IPS-18c (cell line): ENCODE data around the gene RIMS3.

Experiments used
- H3K4me3 ChIP-seq: 2 replicates; pipeline ENCODE4 v1.7.0; 2013; ENCODE audit warnings: low read depth, mild to moderate bottlenecking, low read length, moderate library complexity; ENCODE audit not compliant: insufficient read depth
- H3K9me3 ChIP-seq: one replicate; pipeline ENCODE4 v1.6.1; 2013; ENCODE audit warnings: mild to moderate bottlenecking, low read length, moderate library complexity; ENCODE audit not compliant: control insufficient read depth, insufficient read depth

Gene RIMS3

DNA sequence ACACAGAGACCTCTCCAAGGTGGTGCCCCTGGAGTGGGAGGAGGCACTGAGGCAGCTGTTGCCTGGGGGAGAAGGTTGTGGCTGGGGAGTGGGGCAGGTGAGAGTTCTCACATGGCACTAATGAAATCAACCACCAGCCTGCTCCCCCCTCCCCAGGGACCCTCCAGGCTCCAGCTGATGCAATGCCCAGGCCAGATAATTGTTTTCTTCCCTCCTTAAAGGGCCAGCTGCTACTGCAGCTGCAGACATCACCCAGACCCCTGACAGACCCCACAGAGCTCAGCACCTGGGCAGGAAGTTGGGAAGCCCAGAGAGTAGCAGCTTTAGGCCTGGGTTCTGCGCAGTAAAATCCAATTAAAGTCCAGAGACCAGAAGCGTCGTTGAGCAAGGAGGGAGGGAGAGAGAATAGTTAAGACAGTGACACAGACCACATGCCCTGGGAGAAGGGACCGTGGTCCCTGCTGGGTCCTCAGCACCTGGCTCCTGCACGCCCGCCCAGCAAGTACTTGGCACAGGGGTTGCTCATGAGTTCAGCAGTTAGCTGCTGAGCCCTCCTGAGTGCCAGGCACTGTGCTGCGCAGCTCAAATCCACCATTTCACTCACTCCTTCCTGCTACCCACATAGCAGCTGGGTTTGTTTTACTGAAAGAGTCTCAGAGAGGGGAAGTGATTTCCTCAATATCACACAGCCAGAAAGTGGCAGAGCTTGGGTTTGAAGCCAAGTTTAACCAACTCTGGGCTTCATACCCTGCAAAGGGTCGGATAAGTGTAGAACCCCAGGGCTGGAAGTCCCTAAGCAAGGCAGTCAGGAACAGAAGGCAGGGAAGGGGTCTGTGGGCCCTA, 1.9 kb downstream of the RIMS3 start:
- Histone ChIP-seq H3K9me3 (no peaks in the 10 kb centered on the region), H3K4me3 (no peak overlapping the region)

GRCh38 chr1:40662864-40663263, 2.6 kb downstream of the RIMS3 start:
- Histone ChIP-seq H3K4me3 (no peak overlapping the region), H3K9me3 (peaks cover 3% of the 10 kb centered on the region)

DNA sequence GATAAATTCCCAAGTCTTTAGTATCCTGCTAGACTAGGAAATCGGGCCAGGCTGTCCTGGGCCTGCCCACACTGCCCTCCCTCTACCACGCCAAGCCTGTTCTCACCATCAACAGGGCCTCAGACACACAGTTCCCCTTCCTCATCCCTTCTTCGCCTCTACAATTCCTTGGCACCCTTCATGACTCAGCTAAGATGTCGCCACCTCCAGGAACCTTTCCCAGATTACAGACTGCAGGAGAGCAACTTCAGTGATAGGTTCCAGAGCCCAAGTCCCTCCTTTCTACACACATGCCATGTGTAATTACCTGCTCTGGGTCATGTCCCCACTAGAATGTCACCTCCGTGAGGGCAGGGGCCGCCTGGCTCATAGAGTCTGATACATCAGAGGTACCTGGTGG, 3.3 kb downstream of the RIMS3 start:
- H3K4me3 ChIP-seq, result no peak overlapping the region
- H3K9me3 ChIP-seq, result peaks cover 3% of the 10 kb centered on the region

GRCh38 chr1:40661678-40662077, 3.8 kb downstream of the RIMS3 start:
- Histone ChIP-seq H3K4me3 (no peak overlapping the region), H3K9me3 (peaks cover 3% of the 10 kb centered on the region)

- peaks cover 3% of the 10 kb centered on the region for H3K9me3 ChIP-seq
- no peak overlapping the region for H3K4me3 ChIP-seq
Observed at GRCh38 chr1:40659649-40659947, 5.9 kb downstream of the RIMS3 start.

DNA sequence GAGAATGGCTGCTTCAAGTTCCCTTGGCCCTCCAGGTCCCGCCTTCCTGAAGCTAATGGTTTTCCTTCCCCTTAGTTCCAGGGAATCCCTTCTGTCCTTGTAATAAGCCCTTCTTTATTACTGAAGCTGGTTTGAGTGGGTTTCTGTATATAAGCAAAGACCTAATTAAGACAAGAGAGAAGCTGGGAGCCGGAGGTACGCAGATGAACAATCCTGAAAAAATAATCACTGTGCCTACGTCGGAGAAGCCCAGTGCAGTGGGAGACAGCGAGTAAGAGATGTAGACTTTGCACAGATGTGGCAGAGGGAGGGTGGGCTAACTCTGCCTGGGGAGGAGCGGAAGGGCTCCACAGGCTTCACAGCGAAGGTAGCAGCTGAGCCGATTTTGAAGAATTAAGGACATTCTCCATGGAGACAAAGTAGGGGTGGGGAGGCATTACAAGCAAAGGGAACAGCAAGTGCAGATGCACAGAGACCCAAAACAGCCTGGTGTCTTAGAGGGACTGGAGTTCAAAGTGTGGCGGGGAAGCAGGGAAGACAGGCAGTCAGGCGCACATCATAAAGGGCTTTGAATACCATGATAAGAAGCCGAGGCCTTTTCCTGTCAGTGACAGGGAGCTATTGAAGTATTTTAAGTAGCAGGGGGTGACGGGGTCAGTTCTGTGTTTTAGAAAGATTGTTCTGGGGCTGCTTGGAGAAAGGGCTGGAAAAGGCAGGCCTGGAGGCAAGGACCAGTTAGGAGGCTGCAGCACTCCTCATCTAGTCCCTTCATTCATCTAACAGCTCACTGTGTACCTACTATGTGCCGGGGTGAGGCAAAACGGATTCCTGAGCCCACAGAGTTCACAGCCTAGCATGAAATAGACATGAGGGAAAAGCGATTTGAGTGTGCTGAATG, 6.5 kb downstream of the RIMS3 start:
- H3K9me3 ChIP-seq, result peaks cover 3% of the 10 kb centered on the region
- no peak overlapping the region for H3K4me3 ChIP-seq

- H3K4me3 ChIP-seq, result no peak overlapping the region
Observed at GRCh38 chr1:40657046-40657445, 8.4 kb downstream of the RIMS3 start.

GRCh38 chr1:40653851-40654537, 11.5 kb downstream of the RIMS3 start:
- H3K4me3 ChIP-seq, result peak overlapping the region; percentile 39
- H3K9me3 ChIP-seq, result peaks cover 5% of the 10 kb centered on the region

More at GRCh38 chr1:40657046-40657445, 8.4 kb downstream of the RIMS3 start:
- peaks cover 5% of the 10 kb centered on the region for H3K9me3 ChIP-seq

- H3K4me3 ChIP-seq, result no peak overlapping the region
- peaks cover 3% of the 10 kb centered on the region for H3K9me3 ChIP-seq
Observed at GRCh38 chr1:40652979-40653378, 12.5 kb downstream of the RIMS3 start.

GRCh38 chr1:40652468-40652867, 13.0 kb downstream of the RIMS3 start:
- H3K9me3 ChIP-seq, result peaks cover 2% of the 10 kb centered on the region
- no peak overlapping the region for H3K4me3 ChIP-seq

DNA sequence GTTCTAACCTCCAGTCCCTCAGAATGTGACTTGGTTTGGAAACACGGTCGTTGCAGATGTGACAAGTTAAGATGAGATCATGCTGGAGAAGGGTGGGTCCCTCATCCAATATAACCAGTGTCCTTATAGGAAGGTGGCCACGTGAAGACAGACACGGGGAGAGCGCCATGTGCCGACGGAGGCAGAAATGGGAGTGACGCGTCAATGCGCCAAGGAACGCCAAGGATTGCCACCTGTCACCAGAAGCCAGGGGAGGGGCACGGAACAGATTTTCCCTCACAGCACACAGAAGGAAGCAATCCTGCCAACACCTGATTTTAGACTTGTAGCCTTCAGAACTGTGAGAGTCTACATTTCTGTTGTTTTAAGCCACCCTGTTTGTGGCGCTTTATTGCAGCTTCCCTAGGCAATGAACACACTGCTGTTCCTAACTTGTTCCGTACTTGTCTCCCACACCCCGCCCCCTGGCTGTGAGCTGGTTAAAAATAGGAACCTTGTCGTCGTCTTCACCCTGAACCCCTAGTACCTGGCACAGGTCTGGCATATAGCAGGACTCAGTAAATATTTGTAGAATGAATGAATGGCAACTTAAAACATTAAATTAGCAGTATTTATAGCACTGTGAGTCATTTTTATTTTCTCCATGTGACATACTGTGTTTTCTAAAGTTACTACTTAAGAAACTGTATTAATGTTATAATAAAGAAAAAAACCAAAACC, 14.2 kb downstream of the RIMS3 start:
- H3K9me3 ChIP-seq, result peaks cover 2% of the 10 kb centered on the region
- no peak overlapping the region for H3K4me3 ChIP-seq

DNA sequence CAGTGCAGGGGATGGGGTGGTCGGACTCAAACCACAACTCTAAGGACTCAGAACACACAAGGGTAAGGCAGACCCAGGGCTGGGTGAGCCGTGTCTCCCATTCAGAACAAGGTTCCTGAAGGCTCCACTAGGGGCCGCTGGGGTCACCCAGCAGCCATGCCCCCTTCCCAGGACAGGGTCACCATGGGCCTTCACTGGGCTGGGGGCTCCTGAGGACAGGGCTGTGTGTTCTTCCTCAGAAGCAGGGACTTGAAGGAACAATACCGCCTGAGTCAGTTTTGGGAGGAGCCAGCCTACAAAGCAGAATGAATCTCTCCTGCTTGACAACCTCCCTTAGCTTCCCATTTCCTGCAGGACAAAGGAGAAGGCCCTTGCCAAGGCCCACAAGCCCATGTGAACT, 15.4 kb downstream of the RIMS3 start:
- Histone ChIP-seq H3K4me3 (no peak overlapping the region), H3K9me3 (peaks cover 2% of the 10 kb centered on the region)

GRCh38 chr1:40649592-40649930, 15.9 kb downstream of the RIMS3 start:
- peaks cover 2% of the 10 kb centered on the region for H3K9me3 ChIP-seq

GRCh38 chr1:40648928-40649591, 16.4 kb downstream of the RIMS3 start:
- Histone ChIP-seq H3K4me3 (no peak overlapping the region), H3K9me3 (peaks cover 2% of the 10 kb centered on the region)

More at GRCh38 chr1:40649592-40649930, 15.9 kb downstream of the RIMS3 start:
- no peak overlapping the region for H3K4me3 ChIP-seq

GRCh38 chr1:40648200-40648599, 17.3 kb downstream of the RIMS3 start:
- no peak overlapping the region for H3K4me3 ChIP-seq
- H3K9me3 ChIP-seq, result peaks cover 2% of the 10 kb centered on the region

- H3K9me3 ChIP-seq, result no peaks in the 10 kb centered on the region
- H3K4me3 ChIP-seq, result no peak overlapping the region; the same call in 1 of the 2 replicates
Observed at GRCh38 chr1:40646315-40646714, 19.2 kb downstream of the RIMS3 start.
